ENCODE data around the gene VGLL4.

- TF ChIP-seq, protein P1, sequence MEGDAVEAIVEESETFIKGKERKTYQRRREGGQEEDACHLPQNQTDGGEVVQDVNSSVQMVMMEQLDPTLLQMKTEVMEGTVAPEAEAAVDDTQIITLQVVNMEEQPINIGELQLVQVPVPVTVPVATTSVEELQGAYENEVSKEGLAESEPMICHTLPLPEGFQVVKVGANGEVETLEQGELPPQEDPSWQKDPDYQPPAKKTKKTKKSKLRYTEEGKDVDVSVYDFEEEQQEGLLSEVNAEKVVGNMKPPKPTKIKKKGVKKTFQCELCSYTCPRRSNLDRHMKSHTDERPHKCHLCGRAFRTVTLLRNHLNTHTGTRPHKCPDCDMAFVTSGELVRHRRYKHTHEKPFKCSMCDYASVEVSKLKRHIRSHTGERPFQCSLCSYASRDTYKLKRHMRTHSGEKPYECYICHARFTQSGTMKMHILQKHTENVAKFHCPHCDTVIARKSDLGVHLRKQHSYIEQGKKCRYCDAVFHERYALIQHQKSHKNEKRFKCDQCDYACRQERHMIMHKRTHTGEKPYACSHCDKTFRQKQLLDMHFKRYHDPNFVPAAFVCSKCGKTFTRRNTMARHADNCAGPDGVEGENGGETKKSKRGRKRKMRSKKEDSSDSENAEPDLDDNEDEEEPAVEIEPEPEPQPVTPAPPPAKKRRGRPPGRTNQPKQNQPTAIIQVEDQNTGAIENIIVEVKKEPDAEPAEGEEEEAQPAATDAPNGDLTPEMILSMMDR (conservative IDR thresholded peaks at IDR 0.05 in 1 of 2, IDR thresholded peaks at IDR 0.05 in 1 of 2; ENCODE audit: extremely low read depth in 1 of 2, insufficient read depth in 1 of 2, low read depth in 1 of 2, low read length in 2 of 2) = no peak
- no peak for TF ChIP-seq EZH2 (IDR thresholded peaks at IDR 0.05; ENCODE audit: borderline replicate concordance, low read length)
These were observed 122.5 kb downstream of the VGLL4 start for GRCh38 chr3:11521167-11521566.

Data from mammary epithelial cell (primary cell).